H1 (cell line): ENCODE data around the gene CDC7. TPM values are rescaled to one million over a fixed set of nuclear protein-coding genes. Genes with fewer than 3 reads are reported as not detected.
A peak's percentile ranks its signal among the peaks of the same experiment; 100 is the strongest.

Experiments used
- CTCF ChIA-PET: fragments of 300-600 bp; sonication (Branson Sonifier 250); formaldehyde crosslinking; loops from one replicate; lab custom pipeline; 2021; ENCODE audit not compliant: partially characterized antibody; lab: Charles Lee
- POLR2A ChIA-PET: fragments of 300-600 bp; sonication (Branson Sonifier 250); formaldehyde crosslinking; loops from one replicate; lab custom pipeline; 2021; ENCODE audit warnings: inconsistent platforms; ENCODE audit not compliant: partially characterized antibody; lab: Charles Lee
- DNase-seq, 2 experiments: peaks; one replicate each; pipeline versions ENCODE4 v3.0.0 to v3.0.0-alpha.2; 2010 to 2022; ENCODE audit warnings: low spot score in 2 of 2, low read depth in 1 of 2, mixed read lengths in 1 of 2
- FAIRE-seq: peaks from 2 replicates; lab custom pipeline; 2011; peaks lifted over from hg19 to GRCh38; lab: Jason Lieb, UNC
- H2AFZ ChIP-seq: 2 replicates; pipeline ENCODE4 v1.8.1; 2012; ENCODE audit warnings: low read length, inconsistent platforms
- H2AK5ac ChIP-seq: 2 replicates; pipeline ENCODE4 v1.6.1; 2013; ENCODE audit warnings: low read depth, low read length
- H2BK120ac ChIP-seq: replicated peaks from 2 replicates; pipeline ENCODE3; 2013; ENCODE audit warnings: low read depth, low read length, inconsistent platforms
- H2BK12ac ChIP-seq: 2 replicates; pipeline ENCODE4 v1.6.1; 2013; ENCODE audit warnings: low read depth, low read length
- H2BK15ac ChIP-seq: 2 replicates; pipeline ENCODE4 v1.6.1; 2013; ENCODE audit warnings: low read length
- H2BK20ac ChIP-seq: 2 replicates; pipeline ENCODE4 v1.6.1; 2013; ENCODE audit warnings: low read length
- H2BK5ac ChIP-seq: 2 replicates; pipeline ENCODE4 v1.6.1; 2013; ENCODE audit warnings: low read depth, low read length
- H3K14ac ChIP-seq: 2 replicates; pipeline ENCODE4 v1.6.1; 2013; ENCODE audit warnings: inconsistent platforms; ENCODE audit not compliant: insufficient read length
- H3K18ac ChIP-seq: 2 replicates; pipeline ENCODE4 v1.6.1; 2013; ENCODE audit warnings: low read length; ENCODE audit errors: extremely low read depth
- H3K23ac ChIP-seq: 2 replicates; pipeline ENCODE4 v1.6.1; 2013; ENCODE audit warnings: inconsistent platforms; ENCODE audit not compliant: insufficient read length
- H3K23me2 ChIP-seq: 2 replicates; pipeline ENCODE4 v1.6.1; 2013; ENCODE audit warnings: low read depth, low read length
- H3K27ac ChIP-seq: 2 replicates; pipeline ENCODE4 v1.6.1; 2011; ENCODE audit warnings: low read depth, low read length, inconsistent platforms
- H3K27me3 ChIP-seq, 4 experiments: replicated peaks in 1 of 4; 1 replicate in 1 of 4; 2 replicates in 3 of 4; pipeline versions ENCODE4 v1.6.1 to v1.8.1; 2011 to 2013; ENCODE audit warnings: low read length in 3 of 4, mild to moderate bottlenecking in 3 of 4, inconsistent platforms in 2 of 4, mixed read lengths in 2 of 4, moderate library complexity in 1 of 4; ENCODE audit not compliant: control insufficient read depth in 3 of 4, insufficient read depth in 3 of 4; ENCODE audit errors: extremely low read depth in 1 of 4
- H3K36me3 ChIP-seq, 4 experiments: 2 replicates each; pipeline versions ENCODE4 v1.6.1 to v1.8.1; 2011 to 2013; ENCODE audit warnings: mild to moderate bottlenecking in 4 of 4, low read length in 3 of 4, moderate library complexity in 2 of 4, control low read depth in 1 of 4, inconsistent platforms in 1 of 4; ENCODE audit not compliant: insufficient read depth in 4 of 4, control insufficient read depth in 2 of 4
- H3K4ac ChIP-seq: replicated peaks from 2 replicates; pipeline ENCODE3; 2013; ENCODE audit warnings: low read length, low read depth, mixed read lengths, inconsistent platforms; ENCODE audit not compliant: insufficient read length
- H3K4me1 ChIP-seq, 4 experiments: replicated peaks in 1 of 4; 1 replicate in 1 of 4; 2 replicates in 3 of 4; pipeline versions ENCODE4 v1.6.1 to v1.8.1; 2011 to 2013; ENCODE audit warnings: low read length in 3 of 4, inconsistent platforms in 2 of 4, mixed read lengths in 1 of 4; ENCODE audit not compliant: insufficient read depth in 4 of 4, control insufficient read depth in 3 of 4
- H3K4me2 ChIP-seq, 2 experiments: 2 replicates each; pipeline versions ENCODE4 v1.6.1 to v1.8.1; 2011 to 2013; ENCODE audit warnings: low read depth in 2 of 2, low read length in 2 of 2, control low read depth in 1 of 2, inconsistent platforms in 1 of 2, mild to moderate bottlenecking in 1 of 2; ENCODE audit not compliant: insufficient read depth in 1 of 2
- H3K4me3 ChIP-seq, 4 experiments: fragments of 200-600, 300-600 bp in 1 of 4; sonication (generic), shearing (Covaris generic), sonication (Bioruptor Twin) in 1 of 4; 2 replicates each; pipeline versions ENCODE4 v1.5.1 to v1.8.1; 2011 to 2016; ENCODE audit warnings: low read length in 4 of 4, low read depth in 3 of 4, control low read depth in 2 of 4, inconsistent platforms in 2 of 4, mild to moderate bottlenecking in 2 of 4, mixed read lengths in 1 of 4, moderate library complexity in 1 of 4; ENCODE audit not compliant: insufficient read depth in 2 of 4; ENCODE audit errors: extremely low read depth in 1 of 4
- H3K56ac ChIP-seq: replicated peaks from 2 replicates; pipeline ENCODE3; 2013; ENCODE audit warnings: low read depth, mild to moderate bottlenecking, mixed read lengths, low read length, inconsistent platforms; ENCODE audit not compliant: insufficient read length
- H3K79me1 ChIP-seq: 2 replicates; pipeline ENCODE4 v1.6.1; 2013; ENCODE audit warnings: low read depth, low read length, control low read depth
- H3K79me2 ChIP-seq, 2 experiments: 2 replicates each; pipeline versions ENCODE4 v1.6.1 to v1.8.1; 2012 to 2013; ENCODE audit warnings: low read length in 2 of 2, mild to moderate bottlenecking in 2 of 2, inconsistent platforms in 1 of 2; ENCODE audit not compliant: insufficient read depth in 2 of 2, control insufficient read depth in 1 of 2
- H3K9ac ChIP-seq, 4 experiments: replicated peaks in 1 of 4; 1 replicate in 1 of 4; 2 replicates in 3 of 4; pipeline versions ENCODE4 v1.6.1 to v1.8.1; 2011 to 2013; ENCODE audit warnings: low read depth in 3 of 4, low read length in 3 of 4, control low read depth in 2 of 4, mild to moderate bottlenecking in 2 of 4, moderate library complexity in 2 of 4, inconsistent platforms in 1 of 4; ENCODE audit errors: extremely low read depth in 1 of 4
- H3K9me3 ChIP-seq, 2 experiments: 2 replicates each; pipeline versions ENCODE4 v1.6.1 to v1.8.1; 2012 to 2013; ENCODE audit warnings: mild to moderate bottlenecking in 2 of 2, moderate library complexity in 2 of 2, control low read depth in 1 of 2, inconsistent platforms in 1 of 2, low read depth in 1 of 2, low read length in 1 of 2, mixed read lengths in 1 of 2; ENCODE audit not compliant: insufficient read depth in 2 of 2
- H4K20me1 ChIP-seq, 2 experiments: replicated peaks in 1 of 2; 2 replicates each; pipeline versions ENCODE3 to v1.8.1; 2011 to 2013; ENCODE audit warnings: inconsistent platforms in 2 of 2, low read length in 2 of 2, mild to moderate bottlenecking in 1 of 2; ENCODE audit not compliant: insufficient read depth in 2 of 2, control insufficient read depth in 1 of 2
- H4K5ac ChIP-seq: 2 replicates; pipeline ENCODE4 v1.6.1; 2013; ENCODE audit warnings: low read length, low read depth, mixed read lengths, inconsistent platforms; ENCODE audit not compliant: insufficient read length
- H4K8ac ChIP-seq: 2 replicates; pipeline ENCODE4 v1.8.0; 2013; ENCODE audit warnings: mild to moderate bottlenecking, moderate library complexity, low read length, inconsistent platforms; ENCODE audit not compliant: insufficient read depth; ENCODE audit errors: extremely low read depth
- H4K91ac ChIP-seq: replicated peaks from 2 replicates; pipeline ENCODE3; 2013; ENCODE audit warnings: low read length, mixed read lengths, inconsistent platforms; ENCODE audit not compliant: insufficient read length
- ASH2L ChIP-seq: fragments of 200-600, 300-600 bp; sonication (generic); IDR thresholded peaks from one replicate; pipeline ENCODE4 v1.7.1; 2017; ENCODE audit warnings: low read length
- RAD21 ChIP-seq, 2 experiments: IDR thresholded peaks in 1 of 2; conservative IDR thresholded peaks in 1 of 2; 2 replicates each; pipeline ENCODE4 v1.6.1; 2011; ENCODE audit warnings: low read depth in 2 of 2, low read length in 2 of 2, improper control_type of control experiment in 1 of 2, inconsistent platforms in 1 of 2, mild to moderate bottlenecking in 1 of 2, moderate library complexity in 1 of 2
- TAF7 ChIP-seq: optimal IDR thresholded peaks from 2 replicates; pipeline ENCODE3; 2011; ENCODE audit warnings: low read depth, mild to moderate bottlenecking, inconsistent platforms, low read length, moderate library complexity, borderline replicate concordance
- WGBS, 2 experiments: shearing (Covaris generic) in 1 of 2; methylation state at CpG; one replicate each; pipeline versions ENCODE4 v1.1.6 to v1.1.7; 2013 to 2015; ENCODE audit warnings: low lambda C conversion rate in 2 of 2, mixed read lengths in 2 of 2, inconsistent platforms in 1 of 2, low coverage in 1 of 2, missing lambda C conversion rate in 1 of 2; ENCODE audit not compliant: insufficient replicate concordance in 2 of 2, insufficient coverage in 1 of 2, insufficient read length in 1 of 2; ENCODE audit errors: extremely low coverage in 1 of 2, missing lambda C conversion rate in 1 of 2; 5-methylcytosine and 5-hydroxymethylcytosine counted together
- polyA plus RNA-seq, 7 experiments: library from polyadenylated mRNA; depleted of rRNA in 3 of 7; stranded (reverse) in 5 of 7; unstranded in 2 of 7; fragments of >200 nt in 5 of 7; fragments of 200-250 nt in 2 of 7; gene quantifications; 1 replicate in 5 of 7; 2 replicates in 1 of 7; 4 replicates in 1 of 7; pipeline versions ENCODE4 v1.2.1 to v1.2.3, GENCODE V29; 2011 to 2013; ENCODE audit warnings: missing spikeins in 2 of 7, mixed read lengths in 2 of 7
- total RNA-seq: library from RNA; stranded (reverse); fragmentation: NEBNext Ultra II Directional; extraction: Animal tissue kit (Norgen Biotek cat#: 25700); gene quantifications from 2 replicates; pipeline ENCODE4 v1.2.1, GENCODE V29; 2021

CDC7 gene
- total and polyA plus RNA-seq, 2 of the 8 experiments (the other 6 are each of a cell fraction or from before 2014, with no cell fraction given): 12.2 to 34.4 TPM

DNA sequence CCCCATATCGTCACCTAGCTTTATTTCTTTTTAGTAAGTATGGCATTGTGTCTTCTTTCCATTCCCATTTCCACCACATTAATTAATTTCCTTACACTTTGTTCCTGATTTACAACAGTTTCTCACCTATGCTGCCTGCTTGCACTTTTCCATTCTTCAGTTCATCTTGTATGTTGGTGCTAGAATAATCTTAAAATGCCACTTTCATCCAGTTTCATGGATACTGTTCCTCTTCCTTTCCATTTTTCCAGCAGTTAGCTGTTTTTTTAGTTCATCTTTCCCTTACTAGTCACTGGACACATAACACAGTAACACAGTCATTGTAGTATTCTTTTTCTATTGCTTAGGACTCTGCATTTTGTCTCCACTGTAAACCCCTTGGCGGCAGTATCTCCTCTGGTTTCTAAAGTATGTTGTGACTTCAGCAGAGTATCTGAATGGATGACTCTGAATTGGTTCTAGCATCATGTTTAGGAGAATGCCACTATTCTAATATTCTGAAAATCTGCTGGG lies 2.1 kb downstream of the CDC7 start:
- no peak overlapping the region for H2AFZ ChIP-seq
- H3K4me3 ChIP-seq: peak overlapping the region in 2 of 4 experiments; percentile 13 to 67; a peak in 4 of 8 replicates

More for the DNA sequence above, 2.1 kb downstream of the CDC7 start:
- Histone ChIP-seq H2BK20ac (no peak overlapping the region; the same call in 1 of the 2 replicates), H3K36me3 (peaks cover 0 to 7% (median 2%) of the 10 kb centered on the region in 4 experiments; a peak in 4 of 8 replicates), H2BK15ac (no peak overlapping the region), H4K8ac (no peak overlapping the region), H3K4ac (no peak overlapping the region), H3K27ac (no peak overlapping the region), H4K91ac (no peak overlapping the region), H4K5ac (no peak overlapping the region), H2BK120ac (no peak overlapping the region), H3K4me1 (peaks cover 2 to 14% (median 7%) of the 10 kb centered on the region in 4 experiments; a peak in 6 of 7 replicates), H3K9me3 (no peaks in the 10 kb centered on the region), H2AK5ac (no peak overlapping the region), H3K23ac (no peak overlapping the region), H3K14ac (no peak overlapping the region), H2BK5ac (no peak overlapping the region), H3K79me2 (peaks cover 0 to 58% of the 10 kb centered on the region in 2 experiments; a peak in 3 of 4 replicates)
- CTCF ChIA-PET: interaction anchor here (0.8 to 3.2 kb wide), 6 partner anchors 8 to 736 kb away, joined by 3 to 11 read pairs (median 5); no protein-coding TSS in a partner anchor
- WGBS, 2 experiments: 83% methylated on average over 2 of the region's 2 CpGs; no CpG with 5 or more reads in 1 of the 2 experiments
- FAIRE-seq: no peak
- no peak for TF ChIP-seq TAF7
- no peak for TF ChIP-seq ASH2L
- peak; percentile 4 to 17; a peak in 1 of 4 replicates for TF ChIP-seq RAD21 (IDR thresholded peaks at IDR 0.05 in 1 of 2, conservative IDR thresholded peaks at IDR 0.05 in 1 of 2; ENCODE audit: low read depth in 2 of 2, low read length in 2 of 2)
- TF ChIP-seq, all 59 proteins: peak for 1
- Histone ChIP-seq H2BK12ac (no peak overlapping the region), H3K56ac (no peak overlapping the region), H3K23me2 (no peaks in the 10 kb centered on the region; the same call in none of the 2 replicates), H3K27me3 (no peaks in the 10 kb centered on the region), H4K20me1 (no peaks in the 10 kb centered on the region), H3K79me1 (no peaks in the 10 kb centered on the region), H3K4me2 (peak overlapping the region; percentile 78 to 91), H3K18ac (no peak overlapping the region), H3K9ac (no peak overlapping the region)
- POLR2A ChIA-PET: interaction anchor here (0.8 to 3.9 kb wide), 5 partner anchors 8 to 28 kb away, joined by 3 to 12 read pairs (median 5); no protein-coding TSS in a partner anchor
- no peak for DNase-seq
